PC-9 (cell line): ENCODE data around the gene CRIP2.

Source experiments
- CTCF ChIP-seq: fragments of 200-600 bp; sonication (generic); conservative IDR thresholded peaks from 2 replicates; pipeline ENCODE4 v1.6.1; 2017; ENCODE audit warnings: mixed run types, antibody characterized with exemption, mild to moderate bottlenecking, moderate library complexity
- EZH2 ChIP-seq: fragments of 200-600 bp; sonication (generic); IDR thresholded peaks from 2 replicates; pipeline ENCODE4 v1.8.0; 2017; ENCODE audit warnings: antibody characterized with exemption, low read depth

GRCh38 chr14:105427936-105428485, 46.6 kb upstream of the CRIP2 start:
- TF ChIP-seq CTCF (no peak), EZH2 (no peak)
